H9 (cell line): Measurements from ENCODE around the gene INSC. TPM values are rescaled to one million over a fixed set of nuclear protein-coding genes. Genes with fewer than 3 reads are reported as not detected.

ENCODE experiments used
- DNase-seq: peaks from one replicate; pipeline ENCODE4 v3.0.0-alpha.2; 2017
- H2AFZ ChIP-seq: one replicate; pipeline ENCODE4 v1.6.1; 2013; ENCODE audit warnings: mild to moderate bottlenecking, low read length, control low read depth, moderate library complexity
- H2AK5ac ChIP-seq: 2 replicates; pipeline ENCODE4 v1.6.1; 2013; ENCODE audit warnings: low read length, control low read depth, mixed read lengths; ENCODE audit not compliant: insufficient read length
- H2BK120ac ChIP-seq: one replicate; pipeline ENCODE4 v1.6.1; 2013; ENCODE audit warnings: low read depth, mild to moderate bottlenecking, low read length, control low read depth, inconsistent platforms; ENCODE audit not compliant: poor library complexity, severe bottlenecking
- H2BK12ac ChIP-seq: 2 replicates; pipeline ENCODE4 v1.6.1; 2013; ENCODE audit warnings: low read length, control low read depth, mixed read lengths, low read depth; ENCODE audit not compliant: insufficient read length
- H2BK15ac ChIP-seq: 2 replicates; pipeline ENCODE4 v1.6.1; 2013; ENCODE audit warnings: low read depth, low read length, control low read depth
- H2BK20ac ChIP-seq: one replicate; pipeline ENCODE4 v1.6.1; 2013; ENCODE audit warnings: low read depth, mild to moderate bottlenecking, low read length, control low read depth, inconsistent platforms; ENCODE audit not compliant: poor library complexity, severe bottlenecking
- H2BK5ac ChIP-seq: 2 replicates; pipeline ENCODE4 v1.6.1; 2013; ENCODE audit warnings: low read length, control low read depth, mixed read lengths; ENCODE audit not compliant: insufficient read length
- H3K14ac ChIP-seq: 2 replicates; pipeline ENCODE4 v1.6.1; 2013; ENCODE audit warnings: low read length, control low read depth; ENCODE audit not compliant: insufficient read depth
- H3K18ac ChIP-seq: 2 replicates; pipeline ENCODE4 v1.6.1; 2013; ENCODE audit warnings: low read depth, mild to moderate bottlenecking, mixed read lengths, low read length, control low read depth; ENCODE audit not compliant: insufficient read length
- H3K23ac ChIP-seq: 2 replicates; pipeline ENCODE4 v1.6.1; 2013; ENCODE audit warnings: low read length, control low read depth, mixed read lengths, low read depth; ENCODE audit not compliant: insufficient read length
- H3K23me2 ChIP-seq: 2 replicates; pipeline ENCODE4 v1.6.1; 2013; ENCODE audit warnings: low read depth, mild to moderate bottlenecking, mixed read lengths, low read length, control low read depth; ENCODE audit not compliant: insufficient read length, poor library complexity, severe bottlenecking
- H3K27ac ChIP-seq: 2 replicates; pipeline ENCODE4 v1.5.1; 2013; ENCODE audit warnings: low read length, control low read depth, mixed read lengths, low read depth; ENCODE audit not compliant: insufficient read length
- H3K27me3 ChIP-seq: 2 replicates; pipeline ENCODE4 v1.6.1; 2013; ENCODE audit warnings: low read length, control low read depth, inconsistent platforms; ENCODE audit not compliant: insufficient read depth
- H3K4ac ChIP-seq: 2 replicates; pipeline ENCODE4 v1.6.1; 2013; ENCODE audit warnings: low read depth, mild to moderate bottlenecking, control low read depth, inconsistent platforms, low read length, moderate library complexity
- H3K4me1 ChIP-seq: 2 replicates; pipeline ENCODE4 v1.6.1; 2013; ENCODE audit warnings: low read length, control low read depth, inconsistent platforms; ENCODE audit not compliant: insufficient read depth
- H3K4me2 ChIP-seq: 2 replicates; pipeline ENCODE4 v1.6.1; 2013; ENCODE audit warnings: low read length, control low read depth, mixed read lengths; ENCODE audit not compliant: insufficient read length, insufficient read depth
- H3K56ac ChIP-seq: 2 replicates; pipeline ENCODE4 v1.6.1; 2013; ENCODE audit warnings: low read depth, mild to moderate bottlenecking, mixed read lengths, low read length, control low read depth; ENCODE audit not compliant: insufficient read length
- H3K79me1 ChIP-seq: 2 replicates; pipeline ENCODE4 v1.6.1; 2013; ENCODE audit warnings: low read depth, mild to moderate bottlenecking, moderate library complexity, low read length, control low read depth, inconsistent platforms; ENCODE audit not compliant: insufficient read depth, poor library complexity, severe bottlenecking
- H3K79me2 ChIP-seq: 2 replicates; pipeline ENCODE4 v1.6.1; 2013; ENCODE audit warnings: low read length, control low read depth, inconsistent platforms; ENCODE audit not compliant: insufficient read depth
- H3K9ac ChIP-seq: 2 replicates; pipeline ENCODE4 v1.6.1; 2013; ENCODE audit warnings: low read length, control low read depth, mixed read lengths; ENCODE audit not compliant: insufficient read length; ENCODE audit errors: extremely low read depth
- H3K9me3 ChIP-seq: one replicate; pipeline ENCODE4 v1.6.1; 2013; ENCODE audit warnings: low read depth, low read length, inconsistent platforms; ENCODE audit not compliant: control insufficient read depth
- H3T11ph ChIP-seq: one replicate; pipeline ENCODE4 v1.6.1; 2013; ENCODE audit warnings: mild to moderate bottlenecking, low read length, control low read depth, inconsistent platforms
- H4K20me1 ChIP-seq: one replicate; pipeline ENCODE4 v1.6.1; 2013; ENCODE audit not compliant: control insufficient read depth, insufficient read length, insufficient read depth
- H4K5ac ChIP-seq: 2 replicates; pipeline ENCODE4 v1.6.1; 2013; ENCODE audit warnings: low read depth, mild to moderate bottlenecking, mixed read lengths, low read length, control low read depth; ENCODE audit not compliant: insufficient read length
- H4K8ac ChIP-seq: replicated peaks from 2 replicates; pipeline ENCODE4 v1.6.1; 2013; ENCODE audit warnings: low read length, control low read depth, mixed read lengths, low read depth; ENCODE audit not compliant: insufficient read length
- H4K91ac ChIP-seq: 2 replicates; pipeline ENCODE4 v1.6.1; 2013; ENCODE audit warnings: low read depth, mild to moderate bottlenecking, moderate library complexity, mixed read lengths, low read length, control low read depth; ENCODE audit not compliant: insufficient read length
- H3K27ac Mint-ChIP-seq, 3 experiments: 2 replicates in 2 of 3; 3 replicates in 1 of 3; pipeline ENCODE4 v1.8.0; 2020 to 2021; ENCODE audit warnings: mixed read lengths in 3 of 3, mild to moderate bottlenecking in 1 of 3, moderate library complexity in 1 of 3
- H3K27me3 Mint-ChIP-seq: 2 replicates; pipeline ENCODE4 v1.8.0; 2021; ENCODE audit warnings: low read depth, mild to moderate bottlenecking, moderate library complexity, mixed read lengths
- H3K36me3 Mint-ChIP-seq, 3 experiments: 2 replicates in 2 of 3; 3 replicates in 1 of 3; pipeline ENCODE4 v1.8.0; 2020 to 2021; ENCODE audit warnings: low read depth in 3 of 3, mixed read lengths in 3 of 3; ENCODE audit not compliant: insufficient read depth in 1 of 3
- H3K4me1 Mint-ChIP-seq, 2 experiments: 2 replicates each; pipeline ENCODE4 v1.8.0; 2020; ENCODE audit warnings: mixed read lengths in 2 of 2
- H3K4me3 Mint-ChIP-seq, 2 experiments: 2 replicates in 1 of 2; 3 replicates in 1 of 2; pipeline ENCODE4 v1.8.0; 2020 to 2021; ENCODE audit warnings: mild to moderate bottlenecking in 2 of 2, mixed read lengths in 2 of 2, moderate library complexity in 1 of 2
- H3K9me3 Mint-ChIP-seq, 2 experiments: 2 replicates in 1 of 2; 3 replicates in 1 of 2; pipeline ENCODE4 v1.8.0; 2020; ENCODE audit warnings: mild to moderate bottlenecking in 2 of 2, mixed read lengths in 2 of 2, moderate library complexity in 1 of 2
- WGBS: extraction: QIAGEN DNeasy Blood & Tissue Kit; methylation state at CpG from one replicate; pipeline ENCODE4 v1.1.7; 2013; ENCODE audit warnings: missing lambda C conversion rate, low lambda C conversion rate, mixed read lengths; ENCODE audit not compliant: insufficient read length; ENCODE audit errors: extremely low coverage; 5-methylcytosine and 5-hydroxymethylcytosine counted together
- total RNA-seq: library from RNA; stranded (reverse); gene quantifications from 2 replicates; pipeline ENCODE4 v1.2.1, GENCODE V29; 2021
- TF ChIP-seq, protein P1 (sequence below): fragments of 200-600 bp; sonication (generic); conservative IDR thresholded peaks from 3 replicates; pipeline ENCODE4 v1.8.0; 2021; ENCODE audit warnings: antibody characterized with exemption, mild to moderate bottlenecking

The INSC gene
- total RNA-seq, 1 experiment from 2014 or later = not detected

DNA sequence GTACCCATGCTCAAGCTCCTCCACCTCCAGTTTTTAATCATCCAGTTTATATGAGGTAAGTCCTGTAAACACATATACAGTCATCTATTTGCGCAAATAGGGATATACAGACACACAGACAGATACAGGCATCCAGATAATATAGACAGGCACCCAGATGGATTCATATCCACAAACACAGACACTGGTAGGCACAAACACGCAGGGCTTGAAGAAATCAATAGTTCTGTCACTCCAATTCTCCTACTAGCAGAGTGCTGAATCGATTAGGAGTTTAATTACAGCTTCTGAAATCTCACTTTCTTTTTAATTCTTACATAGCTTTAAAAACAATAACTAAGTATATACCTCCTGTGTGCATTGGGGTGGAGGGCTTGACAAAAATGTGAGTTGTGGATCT, 56.0 kb downstream of the INSC start:
- H2BK5ac ChIP-seq = no peak overlapping the region
- H3K14ac ChIP-seq = no peak overlapping the region
- H4K8ac ChIP-seq = no peak overlapping the region
- H3K4me2 ChIP-seq = no peak overlapping the region
- H3K79me1 ChIP-seq = no peaks in the 10 kb centered on the region
- H2AK5ac ChIP-seq = no peak overlapping the region
- no peaks in the 10 kb centered on the region for H3K4me1 ChIP-seq
- Mint-ChIP-seq H3K27ac (no peak overlapping the region), H3K4me1 (no peaks in the 10 kb centered on the region), H3K4me3 (no peak overlapping the region), H3K36me3 (no peaks in the 10 kb centered on the region), H3K27me3 (no peaks in the 10 kb centered on the region; the same call in 1 of the 2 replicates), H3K9me3 (no peaks in the 10 kb centered on the region)
- H2BK12ac ChIP-seq = no peak overlapping the region
- no peak overlapping the region for H2BK120ac ChIP-seq
- no peak overlapping the region for H4K91ac ChIP-seq
- H3K56ac ChIP-seq = no peak overlapping the region
- no peak overlapping the region for H3K9ac ChIP-seq
- H3K23me2 ChIP-seq = no peaks in the 10 kb centered on the region
- H4K20me1 ChIP-seq = no peaks in the 10 kb centered on the region
- H2BK20ac ChIP-seq = no peak overlapping the region
- no peak overlapping the region for H3K23ac ChIP-seq
- DNase-seq = no peak
- H3K9me3 ChIP-seq = no peaks in the 10 kb centered on the region
- WGBS = no CpG with 5 or more reads among the region's 3 CpGs
- TF ChIP-seq, protein P1, sequence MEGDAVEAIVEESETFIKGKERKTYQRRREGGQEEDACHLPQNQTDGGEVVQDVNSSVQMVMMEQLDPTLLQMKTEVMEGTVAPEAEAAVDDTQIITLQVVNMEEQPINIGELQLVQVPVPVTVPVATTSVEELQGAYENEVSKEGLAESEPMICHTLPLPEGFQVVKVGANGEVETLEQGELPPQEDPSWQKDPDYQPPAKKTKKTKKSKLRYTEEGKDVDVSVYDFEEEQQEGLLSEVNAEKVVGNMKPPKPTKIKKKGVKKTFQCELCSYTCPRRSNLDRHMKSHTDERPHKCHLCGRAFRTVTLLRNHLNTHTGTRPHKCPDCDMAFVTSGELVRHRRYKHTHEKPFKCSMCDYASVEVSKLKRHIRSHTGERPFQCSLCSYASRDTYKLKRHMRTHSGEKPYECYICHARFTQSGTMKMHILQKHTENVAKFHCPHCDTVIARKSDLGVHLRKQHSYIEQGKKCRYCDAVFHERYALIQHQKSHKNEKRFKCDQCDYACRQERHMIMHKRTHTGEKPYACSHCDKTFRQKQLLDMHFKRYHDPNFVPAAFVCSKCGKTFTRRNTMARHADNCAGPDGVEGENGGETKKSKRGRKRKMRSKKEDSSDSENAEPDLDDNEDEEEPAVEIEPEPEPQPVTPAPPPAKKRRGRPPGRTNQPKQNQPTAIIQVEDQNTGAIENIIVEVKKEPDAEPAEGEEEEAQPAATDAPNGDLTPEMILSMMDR = no peak
- H3T11ph ChIP-seq = no peak overlapping the region
- H3K4ac ChIP-seq = no peak overlapping the region
- no peak overlapping the region for H4K5ac ChIP-seq
- no peak overlapping the region for H3K27ac ChIP-seq
- H2AFZ ChIP-seq = no peak overlapping the region
- no peak overlapping the region for H2BK15ac ChIP-seq
- no peaks in the 10 kb centered on the region for H3K27me3 ChIP-seq
- no peaks in the 10 kb centered on the region for H3K79me2 ChIP-seq
- no peak overlapping the region for H3K18ac ChIP-seq
